Esophagus squamous epithelium (tissue), 5 donors: Measurements from ENCODE around the gene LEFTY1. TPM values are rescaled to one million over a fixed set of nuclear protein-coding genes. Genes with fewer than 3 reads are reported as not detected.
A peak's percentile ranks its signal among the peaks of the same experiment; 100 is the strongest.

Source experiments
- DNase-seq: peaks from one replicate; lab custom pipeline; 2025; lab: John Stamatoyannopoulos, UW
- H3K27ac ChIP-seq, 4 donors: fragments of 200-600 bp; sonication (generic); one replicate each; pipeline ENCODE4 v1.5.1; 2016 to 2019; ENCODE audit warnings: mild to moderate bottlenecking in 1 of 4
- H3K27me3 ChIP-seq, 4 donors: fragments of 200-600 bp; sonication (generic); 1 replicate in 3 of 4; 2 replicates in 1 of 4; pipeline versions ENCODE4 v1.5.1 to v1.6.0; 2017 to 2021; ENCODE audit warnings: antibody characterized with exemption in 1 of 4
- H3K36me3 ChIP-seq, 3 donors: fragments of 200-600 bp; sonication (generic); one replicate each; pipeline ENCODE4 v1.5.1; 2016 to 2019
- H3K4me1 ChIP-seq, 3 donors: fragments of 200-600 bp; sonication (generic); one replicate each; pipeline ENCODE4 v1.5.1; 2017 to 2019
- H3K4me3 ChIP-seq, 4 donors: fragments of 200-600 bp; sonication (generic); 1 replicate in 3 of 4; 2 replicates in 1 of 4; pipeline ENCODE4 v1.5.1; 2016 to 2019; ENCODE audit warnings: mild to moderate bottlenecking in 2 of 4, moderate library complexity in 1 of 4
- H3K9me3 ChIP-seq, 3 donors: fragments of 200-600 bp; sonication (generic); one replicate each; pipeline ENCODE4 v1.5.1; 2016 to 2019
- CTCF ChIP-seq, 6 experiments: fragments of 450-650 bp in 4 of 6; fragments of 200-600 bp in 2 of 6; sonication (generic) in 2 of 6; IDR thresholded peaks; one replicate each; pipeline ENCODE4 v1.5.1; 2016 to 2019; ENCODE audit warnings: antibody characterized with exemption in 6 of 6, mild to moderate bottlenecking in 4 of 6, moderate library complexity in 4 of 6
- POLR2A ChIP-seq, 4 donors: fragments of 450-650 bp; IDR thresholded peaks; one replicate each; pipeline ENCODE4 v1.6.1; 2017; ENCODE audit warnings: antibody characterized with exemption in 4 of 4, mild to moderate bottlenecking in 4 of 4, moderate library complexity in 3 of 4
- WGBS, 2 donors: methylation state at CpG; one replicate each; pipeline ENCODE4 v1.1.5; 2018; 5-methylcytosine and 5-hydroxymethylcytosine counted together
- intact Hi-C: fragments of 100-400 bp; cut with DNase I; formaldehyde crosslinking; loops from one replicate; pipeline ENCODE4 v1.15.0; 2022
- total RNA-seq, 4 donors: library from RNA; depleted of rRNA; stranded (reverse); fragments of >200 nt; gene quantifications; one replicate each; pipeline ENCODE4 v1.1.0, GENCODE V29; 2016
- donor health status: DM: yes; HTN: yes; CAD: no.

Gene LEFTY1
- total RNA-seq, 4 donors from 2014 or later: not detected

GRCh38 chr1:225926551-225927113 lies 37.7 kb upstream of the LEFTY1 start:
- no peaks in the 10 kb centered on the region for H3K27me3 ChIP-seq
- intact Hi-C loops: no loop called here
- WGBS, 2 donors: 90 to 92% methylated on average over 3 of the region's 3 CpGs

DNA sequence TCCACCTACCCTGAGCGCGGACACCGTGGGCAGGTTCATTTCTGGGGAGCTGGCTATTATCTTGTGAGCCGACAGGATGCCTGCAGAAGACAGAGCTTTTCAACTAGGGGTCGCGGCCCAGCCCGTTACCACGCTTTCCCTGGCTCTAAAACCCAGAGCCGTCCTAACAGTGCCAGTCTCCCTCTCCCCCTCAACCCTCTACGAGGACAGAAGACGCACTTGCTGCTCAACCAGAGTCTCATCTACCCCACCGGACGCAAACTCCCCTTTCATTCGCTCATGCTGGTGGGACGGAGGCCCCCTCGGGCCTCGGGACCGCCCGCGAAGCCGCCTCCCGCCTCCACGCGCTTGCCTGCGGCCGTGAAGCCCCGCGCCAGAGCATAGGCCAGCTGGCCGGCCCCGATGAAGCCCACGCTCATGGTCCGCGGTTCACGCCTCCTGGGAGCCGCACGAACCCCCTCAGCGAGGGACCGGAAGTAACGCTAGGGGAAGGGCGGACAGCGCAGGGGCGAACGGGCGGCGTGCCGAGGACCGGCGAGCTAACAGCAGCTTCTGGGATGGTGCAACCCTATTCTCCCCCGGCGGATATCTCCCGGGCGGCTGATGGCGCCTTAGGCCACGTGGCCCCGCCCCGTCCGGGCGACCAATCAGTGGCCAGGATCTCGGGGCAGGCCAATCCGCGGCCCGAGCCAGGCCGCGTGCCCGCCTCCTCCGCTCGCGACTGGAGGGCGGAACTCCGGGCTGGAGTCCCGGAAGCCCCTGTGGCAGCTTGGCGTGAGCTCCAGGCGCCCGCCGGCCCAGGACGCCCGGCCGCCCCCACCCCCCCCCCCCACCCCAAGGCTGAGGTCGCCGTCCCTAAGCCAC lies 35.0 kb upstream of the LEFTY1 start, which contains the start of gene PYCR2:
Gene PYCR2, minus strand, starts transcription at position 559 of the 864 bp plus-strand sequence. Its CDS starts 140 bp downstream, at position 419.
- 0% methylated on average over 10 to 27 of the region's 80 CpGs for WGBS, 2 donors
- H3K27ac ChIP-seq: peak within 1 kb of the TSS; percentile 90 to 96 (median 94)
- H3K4me1 ChIP-seq: peaks cover 32 to 56% (median 37%) of the 10 kb centered on the region in 3 donors
- no peaks in the 10 kb centered on the region for H3K9me3 ChIP-seq
- H3K27me3 ChIP-seq: no peaks in the 10 kb centered on the region
- TF ChIP-seq CTCF (IDR thresholded peaks at IDR 0.05) (peak in 1 of 6 experiments; percentile 4), POLR2A (IDR thresholded peaks at IDR 0.05) (peak in 3 of 4 donors; percentile 64 to 93 (median 73))
- peaks cover 0 to 20% (median 0%) of the 10 kb centered on the region in 3 donors for H3K36me3 ChIP-seq
- H3K4me3 ChIP-seq: peak within 1 kb of the TSS; percentile 71 to 99 (median 76)
- DNase-seq: peak; percentile 70
- intact Hi-C loops: no loop called here

More at GRCh38 chr1:225926551-225927113, 37.7 kb upstream of the LEFTY1 start:
- Histone ChIP-seq H3K27ac (no peak overlapping the region), H3K4me3 (no peak overlapping the region), H3K36me3 (peaks cover 0 to 6% (median 0%) of the 10 kb centered on the region in 3 donors), H3K9me3 (no peaks in the 10 kb centered on the region), H3K4me1 (peaks cover 22 to 29% (median 25%) of the 10 kb centered on the region in 3 donors)
- TF ChIP-seq POLR2A (IDR thresholded peaks at IDR 0.05): no peak
- no peak for TF ChIP-seq CTCF (IDR thresholded peaks at IDR 0.05)
- DNase-seq: no peak

DNA sequence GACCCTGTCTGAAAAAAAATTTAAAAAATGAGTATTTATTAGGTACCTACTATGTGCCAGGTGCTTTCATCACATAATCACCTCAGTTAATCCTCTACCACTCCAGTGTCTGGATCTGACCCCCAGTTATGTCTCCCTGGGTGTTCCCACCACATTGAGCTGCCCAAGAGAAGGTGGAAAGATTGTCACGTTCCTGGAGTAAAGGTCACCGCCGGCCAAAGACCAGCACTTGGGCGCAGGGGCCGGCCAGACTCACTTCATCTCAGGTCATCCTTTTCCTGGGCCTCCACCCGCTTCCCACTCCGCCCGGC lies 34.4 kb upstream of the LEFTY1 start:
- TF ChIP-seq CTCF (IDR thresholded peaks at IDR 0.05) (no peak), POLR2A (IDR thresholded peaks at IDR 0.05) (no peak)
- 0% methylated on average over 8 of the region's 8 CpGs; no CpG with 5 or more reads in 1 of the 2 donors for WGBS, 2 donors
- peaks cover 0 to 26% (median 0%) of the 10 kb centered on the region in 3 donors for H3K36me3 ChIP-seq
- H3K9me3 ChIP-seq: no peaks in the 10 kb centered on the region
- no peak for DNase-seq
- peak overlapping the region; percentile 71 to 99 (median 76) for H3K4me3 ChIP-seq
- H3K27me3 ChIP-seq: no peaks in the 10 kb centered on the region
- peaks cover 32 to 57% (median 37%) of the 10 kb centered on the region in 3 donors for H3K4me1 ChIP-seq
- intact Hi-C loops: no loop called here
- H3K27ac ChIP-seq: peak overlapping the region; percentile 90 to 96 (median 94)

DNA sequence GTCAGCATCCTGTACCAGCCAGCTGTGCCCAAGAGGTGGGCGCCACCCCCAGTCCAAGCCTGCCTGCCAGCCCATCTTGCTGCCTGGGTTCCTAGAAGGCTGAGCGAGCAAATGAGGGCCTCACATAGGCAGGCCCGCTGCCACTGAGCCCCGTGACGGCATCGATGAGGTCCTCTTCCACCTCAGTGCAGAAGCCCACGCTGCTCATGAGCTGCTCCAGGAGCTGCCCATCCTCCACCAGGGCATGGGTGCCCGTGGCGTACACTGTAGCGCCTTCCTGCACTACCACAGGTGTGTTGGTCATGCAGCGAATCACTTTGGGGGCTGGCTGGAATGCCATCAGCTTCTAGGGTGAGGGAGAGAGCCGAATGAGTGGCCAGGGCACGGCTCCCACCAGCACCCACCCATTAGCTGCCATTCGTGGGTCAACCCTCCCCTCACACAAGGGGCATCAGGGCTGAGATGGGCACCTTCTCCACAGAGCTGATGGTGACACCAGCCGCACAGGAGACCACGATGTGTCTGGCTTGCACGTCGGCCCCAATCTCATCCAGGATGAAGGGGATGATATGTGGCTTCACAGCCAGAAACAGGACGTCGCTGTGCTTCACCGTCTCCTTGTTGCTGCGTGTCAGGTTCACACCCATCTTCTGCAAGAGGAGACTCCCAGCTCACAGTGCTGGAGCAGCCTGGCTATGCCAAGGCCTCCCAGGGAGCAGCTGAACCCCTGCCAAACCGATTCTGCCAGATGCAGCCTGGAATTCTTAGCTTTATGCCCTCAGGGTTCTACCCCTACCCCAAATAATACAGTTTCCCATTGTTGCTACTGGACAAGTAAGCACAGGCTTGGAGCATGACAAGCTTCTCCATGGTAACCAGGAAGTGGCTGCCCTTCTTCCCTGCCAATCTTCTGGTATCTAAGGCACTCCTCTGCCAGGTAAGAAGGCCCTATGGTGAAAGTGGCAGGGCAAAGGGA lies 33.1 kb upstream of the LEFTY1 start:
- Histone ChIP-seq H3K4me1 (peaks cover 32 to 62% (median 37%) of the 10 kb centered on the region in 3 donors), H3K36me3 (peaks cover 0 to 31% (median 0%) of the 10 kb centered on the region in 3 donors), H3K27ac (peak overlapping the region; percentile 90 to 96 (median 94)), H3K4me3 (peak overlapping the region in 1 of 4 donors; percentile 99), H3K9me3 (no peaks in the 10 kb centered on the region), H3K27me3 (no peaks in the 10 kb centered on the region)
- intact Hi-C loops: no loop called here
- no peak for DNase-seq
- WGBS, 2 donors: 38 to 67% methylated on average over 4 to 5 of the region's 23 CpGs
- no peak for TF ChIP-seq POLR2A (IDR thresholded peaks at IDR 0.05)
- TF ChIP-seq CTCF (IDR thresholded peaks at IDR 0.05): no peak
